Mesothelial cell of epicardium (in vitro differentiated cells): ENCODE measurements around the gene CGB2. TPM values are rescaled to one million over a fixed set of nuclear protein-coding genes. Genes with fewer than 3 reads are reported as not detected.
"Not testable (repeated sequence)": the region's sequence is repeated elsewhere in the genome, so short reads cannot be mapped to it uniquely, and the experiment has no call there.

Experiments
- DNase-seq, 2 experiments: peaks; one replicate each; pipeline ENCODE4 v3.0.0; 2021; ENCODE audit warnings: low spot score in 2 of 2; ENCODE audit not compliant: unreplicated experiment in 2 of 2
- H3K27ac Mint-ChIP-seq: 2 replicates; pipeline ENCODE4 v1.8.0; 2021; ENCODE audit warnings: mixed read lengths
- H3K27me3 Mint-ChIP-seq: 2 replicates; pipeline ENCODE4 v1.8.0; 2021; ENCODE audit warnings: low read depth, mixed read lengths
- H3K36me3 Mint-ChIP-seq: 2 replicates; pipeline ENCODE4 v1.8.0; 2021; ENCODE audit warnings: mixed read lengths
- H3K4me1 Mint-ChIP-seq: 2 replicates; pipeline ENCODE4 v1.8.0; 2021; ENCODE audit warnings: mixed read lengths
- H3K4me3 Mint-ChIP-seq: 2 replicates; pipeline ENCODE4 v1.8.0; 2021; ENCODE audit warnings: mild to moderate bottlenecking, moderate library complexity, mixed read lengths
- H3K9me3 Mint-ChIP-seq: 2 replicates; pipeline ENCODE4 v1.8.0; 2021; ENCODE audit warnings: mixed read lengths
- total RNA-seq: library from RNA; stranded (reverse); gene quantifications from 3 replicates; pipeline ENCODE4 v1.2.1, GENCODE V29; 2021
- TF ChIP-seq, protein P1 (sequence below): fragments of 200-600 bp; sonication (generic); IDR thresholded peaks from one replicate; pipeline ENCODE4 v1.5.0; 2021; ENCODE audit warnings: antibody characterized with exemption; ENCODE audit not compliant: unreplicated experiment

The CGB2 gene
- total RNA-seq, 1 donor from 2014 or later: 4.7 TPM

GRCh38 chr19:49036815-49037214 is 5.1 kb downstream of the CGB2 start, which contains the start of gene CGB1:
TSS of gene CGB1 (minus strand) at chr19:49036895. CDS start at chr19:49036711, 184 bp downstream.
- not testable (repeated sequence) for DNase-seq, H3K4me3 Mint-ChIP-seq, H3K27ac Mint-ChIP-seq, H3K9me3 Mint-ChIP-seq, H3K27me3 Mint-ChIP-seq, H3K4me1 Mint-ChIP-seq, H3K36me3 Mint-ChIP-seq
- TF ChIP-seq, protein P1, sequence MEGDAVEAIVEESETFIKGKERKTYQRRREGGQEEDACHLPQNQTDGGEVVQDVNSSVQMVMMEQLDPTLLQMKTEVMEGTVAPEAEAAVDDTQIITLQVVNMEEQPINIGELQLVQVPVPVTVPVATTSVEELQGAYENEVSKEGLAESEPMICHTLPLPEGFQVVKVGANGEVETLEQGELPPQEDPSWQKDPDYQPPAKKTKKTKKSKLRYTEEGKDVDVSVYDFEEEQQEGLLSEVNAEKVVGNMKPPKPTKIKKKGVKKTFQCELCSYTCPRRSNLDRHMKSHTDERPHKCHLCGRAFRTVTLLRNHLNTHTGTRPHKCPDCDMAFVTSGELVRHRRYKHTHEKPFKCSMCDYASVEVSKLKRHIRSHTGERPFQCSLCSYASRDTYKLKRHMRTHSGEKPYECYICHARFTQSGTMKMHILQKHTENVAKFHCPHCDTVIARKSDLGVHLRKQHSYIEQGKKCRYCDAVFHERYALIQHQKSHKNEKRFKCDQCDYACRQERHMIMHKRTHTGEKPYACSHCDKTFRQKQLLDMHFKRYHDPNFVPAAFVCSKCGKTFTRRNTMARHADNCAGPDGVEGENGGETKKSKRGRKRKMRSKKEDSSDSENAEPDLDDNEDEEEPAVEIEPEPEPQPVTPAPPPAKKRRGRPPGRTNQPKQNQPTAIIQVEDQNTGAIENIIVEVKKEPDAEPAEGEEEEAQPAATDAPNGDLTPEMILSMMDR: peak; percentile 54

DNA sequence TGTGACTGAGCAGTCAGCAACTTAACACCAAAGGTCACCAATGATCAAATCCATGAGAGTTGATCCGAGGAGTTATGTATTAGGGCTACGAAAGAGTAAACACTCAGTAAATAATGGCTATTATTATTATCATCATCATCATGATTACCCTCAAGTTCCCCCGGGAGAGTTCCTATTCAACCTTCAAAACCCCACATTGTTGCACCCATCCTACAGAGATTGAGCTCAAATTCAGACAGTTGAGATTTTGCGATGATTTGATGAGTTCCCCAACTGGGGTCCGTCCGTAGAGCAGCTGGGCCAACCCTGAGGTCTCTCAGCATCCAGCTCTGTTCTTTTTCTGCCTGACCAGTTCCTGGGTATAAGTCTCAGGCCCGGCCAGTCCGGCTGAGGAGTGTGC is 6.4 kb downstream of the CGB2 start:
- H3K27me3 Mint-ChIP-seq, H3K4me3 Mint-ChIP-seq, H3K4me1 Mint-ChIP-seq, H3K9me3 Mint-ChIP-seq, H3K36me3 Mint-ChIP-seq, DNase-seq, H3K27ac Mint-ChIP-seq: not testable (repeated sequence)

DNA sequence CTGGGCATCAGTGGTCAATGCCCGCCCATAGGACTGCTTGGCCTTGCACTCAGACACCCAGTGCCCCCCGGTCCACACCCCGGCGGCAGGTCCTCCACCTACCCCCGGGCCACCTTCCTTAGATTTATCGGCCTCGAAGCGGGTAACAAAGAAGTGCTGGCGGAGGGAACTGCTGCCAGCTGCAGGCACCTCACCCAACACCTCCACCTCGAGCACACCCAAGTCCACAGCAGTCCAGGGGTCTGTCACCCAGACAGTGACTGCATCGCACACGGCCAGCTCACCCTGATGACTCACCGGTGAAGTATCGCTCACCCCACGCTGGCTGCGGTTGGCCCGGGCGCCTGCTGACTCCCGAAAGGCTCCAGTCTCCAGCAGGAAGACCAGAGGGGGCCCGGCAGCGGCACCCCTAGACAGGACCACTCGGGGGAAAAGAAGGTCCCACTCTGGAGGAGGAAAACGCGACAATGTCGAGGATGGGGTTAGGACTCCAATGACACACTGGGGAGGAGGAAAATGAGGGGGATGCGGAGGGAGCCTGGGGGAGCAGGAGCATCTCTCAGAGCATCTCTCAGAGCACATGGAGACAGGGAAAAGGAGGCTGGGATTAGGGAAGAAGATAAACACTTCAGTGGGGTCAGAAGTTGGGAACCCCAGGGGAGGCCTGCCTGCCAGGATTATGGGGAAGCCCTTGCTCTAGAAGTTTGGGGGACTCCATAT is 7.0 kb downstream of the CGB2 start:
- H3K36me3 Mint-ChIP-seq, DNase-seq, H3K27ac Mint-ChIP-seq, H3K4me3 Mint-ChIP-seq, H3K4me1 Mint-ChIP-seq, H3K27me3 Mint-ChIP-seq, H3K9me3 Mint-ChIP-seq: not testable (repeated sequence)

- H3K9me3 Mint-ChIP-seq, H3K36me3 Mint-ChIP-seq, H3K4me3 Mint-ChIP-seq, H3K27ac Mint-ChIP-seq, H3K27me3 Mint-ChIP-seq, DNase-seq, H3K4me1 Mint-ChIP-seq: not testable (repeated sequence)
Measured at GRCh38 chr19:49039736-49040135, 8.0 kb downstream of the CGB2 start.

GRCh38 chr19:49042177-49042576 is 10.5 kb downstream of the CGB2 start:
- Mint-ChIP-seq H3K9me3 (no peaks in the 10 kb centered on the region), H3K27ac (no peak overlapping the region), H3K36me3 (no peaks in the 10 kb centered on the region), H3K27me3 (peaks cover 2% of the 10 kb centered on the region), H3K4me3 (no peak overlapping the region), H3K4me1 (no peaks in the 10 kb centered on the region)
- DNase-seq: no peak
- TF ChIP-seq, protein P1: no peak

- not testable (repeated sequence) for DNase-seq, H3K27ac Mint-ChIP-seq, H3K36me3 Mint-ChIP-seq, H3K4me1 Mint-ChIP-seq, H3K9me3 Mint-ChIP-seq, H3K27me3 Mint-ChIP-seq, H3K4me3 Mint-ChIP-seq
Measured at GRCh38 chr19:49042666-49043065, 11.0 kb downstream of the CGB2 start.

DNA sequence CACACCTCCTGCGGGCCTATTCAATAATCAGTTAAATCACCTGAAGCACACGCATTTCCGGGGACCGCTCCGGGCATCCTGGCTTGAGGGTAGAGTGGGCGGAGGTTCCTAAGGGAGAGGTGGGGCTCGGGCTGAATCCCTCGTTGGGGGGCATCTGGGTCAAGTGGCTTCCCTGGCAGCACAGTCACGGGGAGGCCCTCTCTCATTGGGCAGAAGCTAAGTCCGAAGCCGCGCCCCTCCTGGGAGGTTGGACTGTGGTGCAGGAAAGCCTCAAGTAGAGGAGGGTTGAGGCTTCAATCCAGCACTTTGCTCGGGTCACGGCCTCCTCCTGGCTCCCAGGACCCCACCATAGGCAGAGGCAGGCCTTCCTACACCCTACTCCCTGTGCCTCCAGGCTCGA is 11.9 kb downstream of the CGB2 start, which contains the start of gene CGB5:
CGB5 (plus strand) TSS at position 301 of the 400 bp plus-strand sequence. CDS start 362 bp downstream, outside the sequence.
- not testable (repeated sequence) for DNase-seq, H3K9me3 Mint-ChIP-seq, H3K27ac Mint-ChIP-seq, H3K27me3 Mint-ChIP-seq, H3K4me3 Mint-ChIP-seq, H3K4me1 Mint-ChIP-seq, H3K36me3 Mint-ChIP-seq

- H3K36me3 Mint-ChIP-seq, DNase-seq, H3K4me1 Mint-ChIP-seq, H3K4me3 Mint-ChIP-seq, H3K9me3 Mint-ChIP-seq, H3K27me3 Mint-ChIP-seq, H3K27ac Mint-ChIP-seq: not testable (repeated sequence)
Measured at GRCh38 chr19:49049011-49049410, 17.3 kb downstream of the CGB2 start, which contains the start of gene CGB8. TSS of gene CGB8 (minus strand) at chr19:49049111. CDS start at chr19:49048739, 372 bp downstream.

DNA sequence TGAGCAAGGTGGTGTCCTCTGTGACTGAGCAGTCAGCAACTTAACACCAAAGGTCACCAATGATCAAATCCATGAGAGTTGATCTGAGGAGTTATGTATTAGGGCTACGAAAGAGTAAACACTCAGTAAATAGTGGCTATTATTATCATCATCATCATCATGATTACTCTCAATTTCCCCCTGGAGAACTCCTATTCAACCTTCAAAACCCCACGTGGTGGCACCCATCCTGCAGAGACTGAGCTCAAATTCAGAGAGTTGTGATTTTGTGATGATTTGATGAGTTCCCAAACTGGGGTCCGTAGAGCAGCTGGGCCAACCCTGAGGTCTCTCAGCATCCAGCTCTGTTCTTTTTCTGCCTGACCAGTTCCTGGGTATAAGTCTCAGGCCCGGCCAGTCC is 18.1 kb downstream of the CGB2 start:
- not testable (repeated sequence) for H3K4me1 Mint-ChIP-seq, H3K27ac Mint-ChIP-seq, DNase-seq, H3K27me3 Mint-ChIP-seq, H3K9me3 Mint-ChIP-seq, H3K36me3 Mint-ChIP-seq, H3K4me3 Mint-ChIP-seq

DNA sequence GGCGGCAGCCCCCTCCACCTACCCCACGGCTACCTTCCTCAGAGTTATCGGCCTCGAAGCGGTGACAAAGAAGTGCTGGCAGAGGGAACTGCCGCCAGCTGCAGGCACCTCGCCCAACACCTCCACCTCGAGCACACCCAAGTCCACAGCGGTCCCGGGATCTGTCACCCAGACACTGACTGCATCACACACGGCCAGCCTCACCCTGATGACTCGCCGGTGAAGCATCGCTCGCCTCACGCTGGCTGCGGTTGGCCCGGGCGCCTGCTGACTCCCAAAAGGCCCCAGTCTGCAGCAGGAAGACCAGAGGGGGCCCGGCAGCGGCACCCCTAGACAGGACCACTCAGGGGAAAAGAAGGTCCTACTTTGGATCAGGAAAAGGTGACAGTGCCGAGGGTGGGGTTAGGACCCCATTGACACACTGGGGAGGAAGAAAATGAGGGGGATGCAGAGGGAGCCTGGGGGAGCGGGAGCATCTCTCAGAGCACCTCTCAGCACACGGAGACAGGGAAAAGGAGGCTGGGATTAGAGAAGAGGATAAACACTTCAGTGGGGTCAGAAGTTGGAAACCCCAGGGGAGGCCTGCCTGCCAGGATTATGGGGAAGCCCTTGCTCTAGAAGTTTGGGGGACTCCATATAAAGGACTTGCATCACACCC is 18.8 kb downstream of the CGB2 start:
- H3K4me3 Mint-ChIP-seq, H3K36me3 Mint-ChIP-seq, H3K9me3 Mint-ChIP-seq, DNase-seq, H3K27me3 Mint-ChIP-seq, H3K27ac Mint-ChIP-seq, H3K4me1 Mint-ChIP-seq: not testable (repeated sequence)
